HG02973 (cell line): ENCODE measurements around the gene C17orf107.
"Not testable (repeated sequence)": the region's sequence is repeated elsewhere in the genome, so short reads cannot be mapped to it uniquely, and the experiment has no call there.

ENCODE experiments used
- ATAC-seq: cut with Tn5 transposase; IDR thresholded peaks from one replicate; pipeline ENCODE4 v1.9.1; 2021; ENCODE audit warnings: moderate library complexity; ENCODE audit not compliant: unreplicated experiment

The C17orf107 gene

DNA sequence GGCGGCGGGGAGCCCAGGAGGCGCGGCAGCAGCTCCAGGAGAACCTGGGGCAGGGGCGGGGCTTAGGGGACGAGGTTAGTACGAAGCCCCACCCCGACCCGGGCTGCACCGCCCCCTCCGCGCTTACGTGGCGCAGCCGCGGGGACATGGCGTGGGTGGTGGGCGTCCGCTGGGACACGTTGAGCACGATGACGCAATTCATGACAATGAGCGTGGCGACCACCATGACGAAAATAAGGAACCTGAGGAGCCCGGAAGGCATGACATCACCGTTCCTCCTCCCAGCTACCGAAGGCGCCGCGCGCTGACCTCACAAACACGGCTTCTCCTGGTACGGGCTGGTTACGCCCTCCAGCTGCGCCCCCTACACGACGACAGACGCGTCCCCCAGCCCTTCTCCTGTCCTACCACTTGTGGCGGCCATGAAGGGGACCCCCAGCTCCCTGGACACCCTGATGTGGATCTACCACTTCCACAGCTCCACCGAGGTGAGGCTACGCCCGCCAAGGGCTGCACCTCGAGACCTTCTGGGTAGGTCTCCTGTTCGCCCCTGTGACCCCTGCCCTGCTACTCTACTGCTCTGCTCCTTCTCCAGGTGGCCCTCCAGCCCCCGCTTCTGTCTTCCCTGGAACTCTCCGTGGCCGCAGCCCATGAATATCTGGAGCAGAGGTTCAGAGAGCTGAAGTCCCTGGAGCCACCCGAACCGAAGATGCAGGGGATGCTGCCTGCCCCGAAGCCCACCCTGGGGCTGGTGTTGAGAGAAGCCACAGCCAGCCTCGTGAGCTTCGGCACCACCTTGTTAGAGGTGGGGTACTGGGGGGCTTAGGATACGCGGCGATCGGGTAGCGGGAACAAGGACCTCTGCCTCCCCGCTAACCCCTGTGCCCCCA lies at the start of gene C17orf107:
C17orf107 (plus strand) TSS at position 196 of the 890 bp plus-strand sequence; CDS start at position 423, 227 bp downstream.
- ATAC-seq = no peak

DNA sequence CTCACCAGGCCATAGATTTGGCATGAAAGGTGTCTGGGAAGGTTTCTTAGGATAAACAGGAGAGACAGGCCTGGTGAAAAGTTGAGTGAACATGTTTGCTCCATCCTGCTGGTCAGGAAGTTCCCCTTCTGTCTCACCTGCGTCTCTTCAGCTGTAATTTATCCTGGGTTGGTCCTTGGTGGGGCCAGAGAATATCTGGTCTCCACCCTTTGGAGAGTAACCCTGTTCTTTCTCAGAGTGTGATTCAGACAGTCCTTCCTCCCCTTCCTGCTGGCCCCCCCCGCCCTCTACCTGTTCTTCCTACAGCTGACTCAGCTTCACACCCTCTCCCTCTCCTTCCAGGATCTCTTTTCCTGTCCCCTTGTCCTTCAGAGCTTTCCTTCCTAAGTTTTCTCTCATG lies 49.1 kb upstream of the C17orf107 start:
- ATAC-seq = no peak

DNA sequence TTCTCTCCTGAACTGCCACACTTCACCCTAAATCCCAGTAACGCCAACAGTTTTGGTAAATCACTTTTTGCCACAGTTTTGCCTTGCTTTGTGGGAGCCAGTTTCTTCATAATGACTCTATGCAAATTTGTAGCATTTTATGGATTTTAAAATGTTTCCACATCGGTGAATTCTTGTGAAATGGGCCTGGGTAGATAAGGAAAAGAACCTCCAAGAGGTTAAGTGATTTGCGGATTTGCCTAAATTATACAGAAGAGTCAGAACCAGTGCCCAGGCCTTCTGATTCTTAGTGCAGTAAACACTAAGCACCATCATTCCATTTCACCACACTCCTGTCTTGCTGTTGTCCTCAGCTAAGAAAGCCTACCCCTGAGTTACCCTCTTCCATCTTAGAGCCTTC lies 48.3 kb upstream of the C17orf107 start:
- no peak for ATAC-seq

DNA sequence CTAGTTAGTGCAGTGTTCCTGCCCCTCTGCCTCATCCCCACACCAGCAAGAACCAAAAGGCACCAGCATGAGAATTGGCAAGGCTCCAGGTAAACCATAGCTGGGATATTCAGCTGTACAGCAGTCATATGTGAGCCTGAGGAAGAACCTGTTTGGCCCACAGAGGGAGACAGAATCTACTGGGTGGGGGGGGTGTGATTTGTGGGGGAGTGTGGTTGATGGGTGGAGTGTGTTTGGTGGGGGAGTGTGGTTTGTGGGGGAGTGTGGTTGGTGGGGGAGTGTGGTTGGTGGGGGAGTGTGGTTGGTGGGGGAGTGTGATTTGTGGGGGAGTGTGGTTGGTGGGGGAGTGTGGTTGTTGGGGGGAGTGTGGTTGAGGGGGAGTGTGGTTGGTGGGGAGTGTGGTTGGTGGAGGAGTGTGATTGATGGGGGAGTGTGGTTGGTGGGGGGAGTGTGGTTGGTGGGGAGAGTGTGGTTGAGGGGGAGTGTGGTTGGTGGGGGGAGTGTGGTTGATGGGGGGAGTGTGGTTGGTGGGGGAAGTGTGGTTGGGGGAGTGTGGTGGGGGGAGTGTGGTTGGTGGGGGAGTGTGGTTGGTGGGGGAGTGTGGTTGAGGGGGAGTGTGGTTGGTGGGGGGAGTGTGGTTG lies 46.6 kb upstream of the C17orf107 start:
- ATAC-seq = no peak

DNA sequence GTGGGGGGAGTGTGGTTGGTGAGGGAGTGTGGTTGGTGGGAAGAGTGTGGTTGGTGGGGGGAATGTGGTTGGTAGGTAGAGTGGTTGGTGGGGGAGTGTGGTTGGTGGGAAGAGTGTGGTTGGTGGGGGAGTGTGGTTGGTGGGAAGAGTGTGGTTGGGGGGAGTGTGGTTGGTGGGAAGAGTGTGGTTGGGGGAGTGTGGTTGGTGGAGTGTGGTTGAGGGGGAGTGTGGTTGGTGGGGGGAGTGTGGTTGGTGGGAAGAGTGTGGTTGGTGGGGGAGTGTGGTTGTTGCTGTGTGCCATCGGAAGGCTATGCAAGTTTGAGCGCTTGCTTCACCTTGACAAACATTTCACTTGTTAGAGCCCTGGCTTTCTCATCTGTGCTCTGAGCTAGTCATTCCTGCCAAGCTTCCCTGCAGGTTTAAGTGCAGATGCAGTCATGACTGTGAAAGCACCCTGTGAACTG lies 46.1 kb upstream of the C17orf107 start:
- ATAC-seq = no peak

DNA sequence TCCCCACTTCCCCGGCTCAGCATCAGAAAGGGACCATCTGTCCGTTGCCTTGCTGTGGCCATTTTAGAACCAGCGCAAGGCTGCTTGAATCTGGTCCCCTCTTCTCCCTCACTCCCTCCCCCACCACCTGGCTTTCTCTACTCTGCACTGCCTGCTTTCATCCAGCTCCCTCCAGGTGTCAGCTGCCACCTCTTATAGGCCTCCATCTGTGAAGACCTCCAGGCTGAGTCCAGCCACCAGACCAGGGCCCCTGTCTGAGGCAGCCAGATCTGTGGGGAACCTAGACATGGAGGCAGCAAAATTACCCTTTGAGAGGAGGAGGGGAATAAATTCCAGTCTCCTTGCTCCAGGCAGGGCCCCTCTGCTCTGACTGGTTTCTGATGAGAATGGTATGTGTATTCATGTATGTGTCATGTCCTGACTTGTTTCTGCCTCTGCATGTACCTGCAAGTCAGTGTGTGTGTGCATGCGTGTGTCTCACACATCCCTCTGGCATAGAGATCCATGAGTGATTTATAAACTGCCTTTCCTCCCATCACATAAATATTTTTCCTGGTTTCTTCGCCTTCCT lies 45.1 kb upstream of the C17orf107 start:
- no peak for ATAC-seq

DNA sequence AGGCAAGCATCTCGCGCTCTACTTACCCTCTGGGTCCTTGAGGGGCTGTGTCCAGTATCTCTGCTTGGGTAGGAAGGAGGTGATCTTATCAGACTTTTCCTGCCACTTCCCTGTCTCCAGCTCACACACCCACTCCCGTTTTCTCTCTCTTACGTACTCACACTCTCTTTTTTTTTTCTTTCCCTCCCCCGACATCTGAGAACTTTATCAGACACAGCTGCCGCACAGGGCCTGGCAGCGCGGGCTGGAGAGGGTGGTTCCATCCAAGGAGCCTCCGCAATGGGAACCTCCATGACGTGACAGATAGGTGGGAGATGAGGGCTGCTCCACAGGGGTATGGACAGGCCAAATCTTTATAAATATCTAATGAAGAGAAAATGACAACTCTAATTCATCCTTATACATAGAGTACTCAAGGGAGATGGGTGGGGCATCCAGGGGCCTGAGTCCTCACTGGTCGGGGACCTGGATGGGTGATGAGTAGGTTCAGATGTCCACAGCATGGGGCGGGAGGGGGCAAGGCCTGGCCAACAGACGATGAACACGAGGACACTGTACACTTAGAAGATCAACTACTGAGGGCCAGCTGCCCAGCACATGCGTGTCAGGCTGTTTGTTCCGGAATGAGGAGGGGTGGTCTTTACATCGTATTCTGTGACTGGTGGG lies 42.9 kb upstream of the C17orf107 start:
- ATAC-seq = no peak

DNA sequence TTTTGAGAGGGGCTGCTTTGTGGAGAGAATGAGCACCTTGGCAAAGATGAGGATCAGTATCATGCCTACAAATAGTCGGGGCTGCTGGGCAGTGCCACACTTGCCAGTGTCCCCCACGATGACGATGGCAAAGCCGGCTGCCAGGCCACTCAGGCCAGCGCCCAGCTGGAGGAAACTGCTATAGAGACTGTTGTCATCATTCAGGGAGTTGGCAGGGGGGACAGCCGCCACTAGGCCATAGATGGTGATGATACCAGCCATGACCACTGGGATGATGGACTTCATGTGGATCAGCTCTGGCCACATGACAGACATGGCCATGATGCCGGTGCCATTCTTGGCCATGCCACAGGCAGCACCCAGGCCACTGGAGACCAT lies 42.4 kb upstream of the C17orf107 start:
- ATAC-seq = no peak

DNA sequence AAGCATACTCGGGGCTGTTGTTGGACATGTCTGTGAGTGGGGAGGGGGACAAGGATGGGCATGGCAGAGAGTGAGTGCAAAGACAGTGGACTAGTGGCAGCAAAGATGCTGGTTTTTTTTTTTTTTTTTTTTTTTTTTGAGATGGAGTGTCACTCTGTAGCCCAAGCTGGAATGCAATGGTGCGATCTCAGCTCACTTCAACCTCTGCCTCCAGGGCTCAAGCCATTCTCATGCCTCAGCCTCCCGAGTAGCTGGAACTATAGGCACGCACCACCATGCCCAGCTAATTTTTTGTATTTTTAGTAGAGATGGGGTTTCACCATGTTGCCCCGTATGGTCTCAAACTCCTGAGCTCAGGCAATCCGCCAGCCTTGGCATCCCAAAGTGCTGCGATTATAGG lies 42.0 kb upstream of the C17orf107 start:
- ATAC-seq = not testable (repeated sequence)

DNA sequence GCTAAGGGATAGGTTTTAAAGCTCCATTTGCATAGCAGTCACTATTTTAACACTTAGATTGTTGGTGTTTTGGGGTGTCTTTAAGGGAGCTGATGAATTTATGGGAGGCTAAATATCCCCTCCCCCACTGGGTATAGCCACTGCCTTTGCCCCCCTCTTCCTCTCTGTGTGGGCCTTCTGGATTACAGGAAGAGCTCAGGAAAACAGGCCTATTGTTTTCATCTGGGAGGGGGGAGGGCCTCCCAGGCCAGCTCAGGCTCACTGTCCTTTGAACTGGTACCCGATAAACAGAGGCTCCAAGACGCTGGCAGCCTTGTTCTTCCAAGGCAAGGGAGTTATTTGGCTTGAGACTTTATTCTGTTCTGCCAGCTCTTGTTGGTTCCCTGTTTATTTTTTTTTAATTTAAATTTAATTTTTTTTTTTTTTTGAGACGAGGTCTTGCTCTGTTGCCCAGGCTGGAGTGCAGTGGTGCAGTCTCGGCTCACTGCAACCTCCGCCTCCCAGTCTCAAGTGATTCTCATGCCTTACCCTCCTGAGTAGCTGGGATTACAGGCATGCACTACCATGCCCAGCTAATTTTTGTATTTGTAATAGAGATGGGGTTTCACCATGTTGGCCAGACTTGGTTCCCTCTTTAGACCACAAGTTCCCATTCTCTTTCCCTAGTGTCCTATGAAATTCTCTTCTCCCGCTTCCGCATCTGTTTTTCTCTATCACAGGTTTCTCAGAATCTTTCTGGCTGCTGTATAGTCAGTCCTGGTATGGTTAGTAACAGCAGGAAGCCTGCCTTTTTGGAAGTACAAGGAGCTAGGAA lies 41.1 kb upstream of the C17orf107 start:
- no peak for ATAC-seq

DNA sequence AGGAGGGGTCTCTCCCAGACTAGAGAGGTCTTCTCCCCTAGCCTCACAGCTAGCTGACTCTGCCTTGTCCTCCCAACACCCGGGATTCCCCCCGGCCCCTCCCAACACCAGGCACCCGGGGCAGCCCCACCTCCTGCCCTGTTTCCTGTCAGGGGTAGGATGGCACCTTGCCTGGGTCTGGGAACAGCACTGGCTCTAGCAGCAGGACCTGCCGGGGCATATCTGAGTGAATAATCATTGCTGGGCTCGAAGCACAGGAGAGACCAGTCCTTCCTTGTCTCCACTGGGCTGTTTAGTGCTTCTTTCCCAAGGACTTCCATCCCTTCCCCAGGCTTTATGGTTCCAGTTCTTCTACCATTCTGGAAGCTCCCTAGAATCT lies 40.5 kb upstream of the C17orf107 start:
- no peak for ATAC-seq

DNA sequence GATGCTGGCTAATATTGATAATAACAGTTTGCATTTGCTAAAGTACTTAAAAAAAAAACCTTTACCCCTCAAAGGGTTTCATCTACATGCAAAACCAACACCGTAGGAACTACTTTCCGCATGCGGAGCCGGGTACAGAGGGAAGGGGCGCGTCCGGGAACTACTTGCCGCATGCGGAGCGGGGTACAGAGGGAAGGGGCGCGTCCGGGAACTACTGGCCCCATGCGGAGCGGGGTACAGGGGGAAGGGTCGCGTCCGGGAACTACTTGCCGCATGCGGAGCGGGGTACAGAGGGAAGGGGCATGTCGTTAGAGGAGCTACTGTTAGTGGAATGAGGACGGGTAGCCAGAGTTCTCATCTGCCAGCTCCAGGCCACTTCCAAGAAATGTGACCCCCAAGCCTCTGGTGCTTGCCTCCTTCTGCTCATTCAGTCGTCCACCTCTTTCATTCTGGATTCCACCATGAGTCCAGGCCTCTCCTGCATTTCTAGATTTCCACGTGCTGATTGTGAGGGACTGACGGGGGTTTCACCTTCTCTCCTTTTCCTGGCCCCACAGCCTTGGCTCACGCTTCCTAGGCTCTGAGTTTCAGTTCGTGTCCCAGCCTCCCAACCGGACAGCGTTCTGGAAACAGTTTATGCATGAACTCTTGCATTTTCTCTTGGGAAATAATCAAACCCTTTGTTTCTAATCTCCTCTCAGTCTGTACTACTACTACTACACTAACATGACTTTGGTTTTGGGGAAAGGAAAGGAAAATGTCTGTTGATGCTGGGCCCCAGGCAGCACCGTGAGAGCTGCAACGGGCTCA lies 39.3 kb upstream of the C17orf107 start:
- ATAC-seq = no peak

DNA sequence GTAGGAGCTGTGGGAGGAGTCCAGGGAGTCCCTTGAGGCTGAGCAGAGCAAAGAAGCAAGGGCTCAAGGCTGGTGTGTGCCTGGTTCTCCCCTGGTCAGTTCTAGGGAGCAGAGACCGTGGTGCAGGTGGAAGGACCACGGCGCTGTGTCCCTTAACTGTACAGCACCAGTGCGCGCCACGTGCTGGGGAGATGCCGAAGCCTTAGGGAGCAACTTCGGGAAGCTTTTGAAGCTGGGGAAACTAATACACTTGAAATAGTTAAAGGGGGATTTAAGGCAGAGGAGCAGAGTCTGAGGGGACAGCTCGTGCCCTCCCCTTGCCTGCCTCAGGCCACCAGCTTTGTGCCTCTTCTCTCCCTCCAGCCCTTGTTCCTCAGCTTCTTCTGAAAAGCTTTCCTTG lies 38.7 kb upstream of the C17orf107 start:
- ATAC-seq = no peak

DNA sequence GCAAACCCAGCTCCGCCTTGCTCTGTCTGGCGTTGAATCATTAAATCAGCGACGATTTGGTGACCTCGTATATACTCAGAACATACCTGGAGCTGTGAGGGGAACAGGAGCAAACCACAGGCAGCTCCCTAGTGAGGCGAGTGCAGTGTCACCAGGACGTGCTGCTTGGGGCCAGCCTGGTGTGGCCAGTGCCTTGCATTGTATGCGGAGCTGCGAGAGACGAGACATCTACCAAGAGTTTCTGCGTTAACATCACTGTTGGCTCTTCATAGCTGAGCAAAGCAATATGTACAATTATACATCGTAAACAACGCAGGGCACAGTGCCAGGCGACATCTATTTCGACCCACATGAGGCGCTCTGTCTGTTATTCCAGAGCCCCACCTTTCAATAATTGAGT lies 38.3 kb upstream of the C17orf107 start:
- ATAC-seq = no peak

DNA sequence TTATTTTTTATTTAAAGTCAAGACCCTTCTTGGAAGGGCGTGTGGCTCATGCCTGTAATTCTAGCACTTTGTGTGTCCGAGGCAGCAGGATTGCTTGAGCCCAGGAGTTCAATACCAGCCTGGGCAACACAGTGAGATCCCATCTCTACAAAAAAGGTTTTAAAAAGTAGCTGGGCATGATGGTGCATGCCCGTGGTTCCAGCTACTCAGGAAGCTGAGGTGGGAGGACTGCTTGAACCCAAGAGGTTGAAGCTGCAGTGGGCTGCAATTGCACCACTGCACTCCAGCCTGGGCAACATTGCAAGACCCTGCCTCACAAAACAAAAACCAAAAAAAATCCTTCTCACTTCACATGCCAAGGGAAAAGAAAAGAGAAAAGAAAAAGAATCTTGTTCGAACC lies 36.6 kb upstream of the C17orf107 start:
- ATAC-seq = no peak

DNA sequence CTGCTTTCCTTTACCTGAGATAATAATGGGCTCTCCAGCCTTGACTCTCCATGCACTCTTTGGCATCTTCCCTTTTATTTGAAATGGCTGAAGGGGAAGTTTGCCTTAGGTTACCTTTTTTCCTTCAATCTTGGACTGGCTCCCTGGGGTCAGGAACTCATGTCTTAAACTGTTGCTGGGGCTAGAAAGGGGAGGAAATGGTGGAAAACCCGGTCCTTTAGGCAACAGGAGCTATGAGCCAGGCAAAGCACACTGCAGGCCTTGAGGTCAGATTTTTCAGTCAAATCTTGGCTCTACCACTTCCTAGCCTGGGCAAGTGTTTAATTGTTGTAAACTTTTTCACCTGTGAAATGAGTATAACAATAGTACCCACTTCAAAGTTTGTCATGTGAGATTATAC lies 36.0 kb upstream of the C17orf107 start:
- ATAC-seq = no peak

DNA sequence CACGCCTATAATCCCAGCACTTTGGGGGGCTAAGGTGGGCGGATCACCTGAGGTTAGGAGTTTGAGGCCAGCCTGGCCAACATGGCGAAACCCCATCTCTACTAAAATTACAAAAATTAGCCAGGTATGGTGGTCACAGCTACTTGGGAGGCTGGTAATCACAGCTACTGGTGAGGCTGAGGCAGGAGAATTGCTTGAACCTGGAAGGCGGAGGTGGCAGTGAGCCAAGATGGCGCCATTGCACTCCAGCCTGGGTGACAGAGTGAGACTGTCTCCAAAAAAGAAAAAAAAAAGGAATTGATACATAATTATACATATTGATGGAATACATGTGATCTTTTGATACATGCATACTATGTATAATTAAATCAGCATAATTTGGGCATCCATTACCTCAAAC lies 31.8 kb upstream of the C17orf107 start:
- ATAC-seq = not testable (repeated sequence)

DNA sequence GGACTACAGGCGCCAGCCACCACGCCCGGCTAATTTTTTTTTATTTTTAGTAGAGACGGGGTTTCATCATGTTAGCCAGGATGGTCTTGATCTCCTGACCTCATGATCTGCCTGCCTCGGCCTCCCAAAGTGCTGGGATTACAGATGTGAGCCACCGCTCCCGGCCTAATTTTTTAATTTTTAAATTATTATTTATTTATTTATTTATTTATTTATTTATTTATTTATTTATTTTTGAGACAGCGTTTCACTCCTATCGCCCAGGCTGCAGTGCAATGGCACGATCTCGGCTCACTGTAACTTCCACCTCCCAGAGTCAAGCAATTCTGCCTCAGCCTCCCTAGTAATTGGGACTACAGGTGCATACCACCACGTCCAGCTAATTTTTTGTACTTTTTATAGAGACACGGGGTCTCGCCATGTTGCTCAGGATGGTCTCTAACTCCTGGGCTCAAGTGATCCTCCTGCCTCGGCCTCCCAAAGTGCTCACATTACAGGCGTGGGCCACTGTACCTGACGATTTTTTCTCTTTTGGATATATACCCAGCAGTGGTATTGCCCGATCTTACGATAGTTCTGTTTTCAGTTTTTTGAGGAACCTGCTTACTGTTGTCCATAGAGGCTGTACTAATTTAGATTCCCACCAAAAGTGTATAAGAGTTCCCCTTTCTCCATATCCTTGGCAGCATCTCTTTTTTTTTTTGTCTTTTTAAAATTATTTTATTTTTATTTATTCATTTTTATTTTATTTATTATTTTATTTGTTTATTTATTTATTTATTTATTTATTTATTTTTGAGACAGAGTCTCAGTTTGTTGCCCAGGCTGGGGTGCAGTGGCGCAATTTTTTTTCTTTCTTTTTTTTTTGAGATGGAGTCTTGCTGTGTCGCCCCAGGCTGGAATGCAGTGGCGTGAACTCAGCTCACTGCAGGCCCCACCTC lies 30.0 kb upstream of the C17orf107 start:
- not testable (repeated sequence) for ATAC-seq

DNA sequence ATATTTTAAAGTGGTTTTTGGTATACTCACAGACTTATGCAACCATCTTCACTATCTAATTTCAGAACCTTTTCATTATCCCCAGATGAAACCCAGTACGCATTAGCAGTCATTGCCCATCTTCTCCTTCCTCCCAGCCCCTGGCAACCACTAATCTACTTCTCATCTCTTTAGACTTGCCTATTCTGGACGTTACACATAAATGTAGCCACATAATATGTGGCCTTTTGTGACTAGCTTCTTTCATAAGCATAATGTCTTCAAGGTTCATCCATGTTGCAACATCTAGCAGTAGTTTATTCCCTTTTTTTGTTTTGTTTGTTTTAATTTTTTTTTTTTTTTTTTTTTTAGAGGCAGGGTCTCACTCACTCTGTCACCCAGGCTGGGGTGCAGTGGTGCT lies 28.5 kb upstream of the C17orf107 start:
- ATAC-seq = no peak
